ENCODE data around the gene CNR1. TPM values are rescaled to one million over a fixed set of nuclear protein-coding genes. Genes with fewer than 3 reads are reported as not detected.

The CNR1 gene
- polyA plus RNA-seq, 1 donor = 0.32 TPM

- DNase-seq (ENCODE audit: low read depth) = no peak
Measured at GRCh38 chr6:88143421-88144157, 22.6 kb downstream of the CNR1 start.

- DNase-seq (ENCODE audit: low read depth) = no peak
Measured at GRCh38 chr6:88142297-88142668, 23.9 kb downstream of the CNR1 start.

GRCh38 chr6:88141561-88142296 lies 24.4 kb downstream of the CNR1 start:
- DNase-seq (ENCODE audit: low read depth) = no peak

GRCh38 chr6:88137915-88138314 lies 28.2 kb downstream of the CNR1 start:
- DNase-seq (ENCODE audit: low read depth) = no peak

- DNase-seq (ENCODE audit: low read depth) = no peak
Measured at GRCh38 chr6:88135578-88136114, 30.5 kb downstream of the CNR1 start.

GRCh38 chr6:88134575-88134974 lies 31.6 kb downstream of the CNR1 start:
- DNase-seq (ENCODE audit: low read depth) = no peak

- DNase-seq (ENCODE audit: low read depth) = no peak
Measured at GRCh38 chr6:88133718-88134117, 32.4 kb downstream of the CNR1 start.

- DNase-seq (ENCODE audit: low read depth) = no peak
Measured at GRCh38 chr6:88124925-88125557, 41.1 kb downstream of the CNR1 start.

GRCh38 chr6:88120635-88121034 lies 45.5 kb downstream of the CNR1 start:
- DNase-seq (ENCODE audit: low read depth) = no peak

GRCh38 chr6:88119769-88120168 lies 46.4 kb downstream of the CNR1 start:
- DNase-seq (ENCODE audit: low read depth) = no peak

- DNase-seq (ENCODE audit: low read depth) = no peak
Measured at GRCh38 chr6:88116276-88116675, 49.9 kb downstream of the CNR1 start.

- DNase-seq (ENCODE audit: low read depth) = no peak
Measured at GRCh38 chr6:88115307-88115706, 50.8 kb downstream of the CNR1 start.

GRCh38 chr6:88114838-88115237 lies 51.3 kb downstream of the CNR1 start:
- no peak for DNase-seq (ENCODE audit: low read depth)

GRCh38 chr6:88111991-88112390 lies 54.2 kb downstream of the CNR1 start:
- no peak for DNase-seq (ENCODE audit: low read depth)

GRCh38 chr6:88107241-88107640 lies 58.9 kb downstream of the CNR1 start:
- no peak for DNase-seq (ENCODE audit: low read depth)

GRCh38 chr6:88105741-88106340 lies 60.3 kb downstream of the CNR1 start:
- no peak for DNase-seq (ENCODE audit: low read depth)

Other genes starting within 250 kb of the CNR1 start
- not detected for gene SPACA1, start 118.5 kb downstream of the CNR1 start, polyA plus RNA-seq (ENCODE audit: insufficient read length)

Measured in forelimb muscle (tissue), 1 donor.